GM12878 (cell line): ENCODE data around the gene IQGAP2. TPM values are rescaled to one million over a fixed set of nuclear protein-coding genes. Genes with fewer than 3 reads are reported as not detected.

ENCODE experiments used
- ATAC-seq: fragments of 200-7000 bp; cut with Tn5 transposase; 3 replicates; pipeline ENCODE4 v1.9.1; 2020; ENCODE audit warnings: mild to moderate bottlenecking, moderate library complexity
- BruUV-seq: library from RNA; stranded (reverse); fragments of 400-500 nt; replicated peaks from 2 replicates; lab custom pipeline; 2021; lab: Mats Ljungman, UMichigan
- CTCF ChIA-PET: fragments of 300-600 bp; sonication (Branson Sonifier 250); formaldehyde crosslinking; extraction: SDS; loops from one replicate; lab custom pipeline; 2021; ENCODE audit warnings: inconsistent platforms; lab: Yijun Ruan, JAX
- POLR2A ChIA-PET: fragments of 350-600 bp; formaldehyde crosslinking; extraction: SDS; loops from one replicate; lab custom pipeline; 2021; ENCODE audit warnings: inconsistent platforms; lab: Charles Lee
- RAD21 ChIA-PET: fragments of 300-600 bp; sonication (Branson Sonifier 250); formaldehyde crosslinking; loops from one replicate; lab custom pipeline; 2023; ENCODE audit warnings: antibody characterized with exemption; ENCODE audit not compliant: unreplicated experiment; lab: Charles Lee
- SMC1A ChIA-PET: fragments of 300-600 bp; sonication (Branson Sonifier 250); formaldehyde crosslinking; loops from one replicate; lab custom pipeline; 2023; ENCODE audit not compliant: unreplicated experiment, uncharacterized antibody; lab: Charles Lee
- DNase-seq: peaks from one replicate; pipeline ENCODE4 v3.0.0-alpha.2; 2011; ENCODE audit warnings: low read depth, low spot score
- FAIRE-seq: peaks from 3 replicates; lab custom pipeline; 2011; peaks lifted over from hg19 to GRCh38; lab: Jason Lieb, UNC
- H2AFZ ChIP-seq: 2 replicates; pipeline ENCODE4 v1.6.0; 2011; ENCODE audit warnings: low read depth, low read length, control low read depth; ENCODE audit not compliant: control insufficient read depth
- H3K27ac ChIP-seq: 2 replicates; pipeline ENCODE4 v1.5.1; 2011; ENCODE audit warnings: control low read depth; ENCODE audit not compliant: control insufficient read depth, insufficient read depth
- H3K27me3 ChIP-seq, 2 experiments: replicated peaks in 1 of 2; 2 replicates each; pipeline versions ENCODE4 v1.6.0 to v1.6.1; 2011; ENCODE audit warnings: low read length in 1 of 2; ENCODE audit not compliant: control insufficient read depth in 2 of 2, insufficient read depth in 2 of 2
- H3K36me3 ChIP-seq, 2 experiments: 2 replicates each; pipeline ENCODE4 v1.5.1; 2011; ENCODE audit warnings: low read length in 1 of 2; ENCODE audit not compliant: control insufficient read depth in 2 of 2, insufficient read depth in 2 of 2
- H3K4me1 ChIP-seq: 2 replicates; pipeline ENCODE4 v1.6.1; 2011; ENCODE audit warnings: mild to moderate bottlenecking, low read length, moderate library complexity, mixed read lengths; ENCODE audit not compliant: control insufficient read depth, insufficient read depth
- H3K4me2 ChIP-seq: 2 replicates; pipeline ENCODE4 v1.6.0; 2011; ENCODE audit warnings: control low read depth; ENCODE audit not compliant: control insufficient read depth, insufficient read depth
- H3K4me3 ChIP-seq: fragments of 200-600 bp; sonication (generic); 2 replicates; pipeline ENCODE4 v1.5.1; 2016
- H3K79me2 ChIP-seq: 2 replicates; pipeline ENCODE4 v1.6.0; 2011; ENCODE audit warnings: low read length; ENCODE audit not compliant: control insufficient read depth, insufficient read depth
- H3K9ac ChIP-seq: 2 replicates; pipeline ENCODE4 v1.8.0; 2011; ENCODE audit warnings: low read length, control low read depth, mixed read lengths; ENCODE audit not compliant: control insufficient read depth, insufficient read depth
- H3K9me3 ChIP-seq: replicated peaks from 3 replicates; pipeline ENCODE4 v1.5.1; 2011; ENCODE audit warnings: mild to moderate bottlenecking, low read length; ENCODE audit not compliant: control insufficient read depth, insufficient read depth
- H4K20me1 ChIP-seq: 2 replicates; pipeline ENCODE4 v1.6.0; 2011; ENCODE audit not compliant: control insufficient read depth, insufficient read depth
- ASH2L ChIP-seq: fragments of 300-600, 200-600 bp; sonication (generic); IDR thresholded peaks from 2 replicates; pipeline ENCODE4 v1.6.1; 2017; ENCODE audit warnings: low read depth, mild to moderate bottlenecking, borderline replicate concordance
- BCL11A ChIP-seq: IDR thresholded peaks from 2 replicates; pipeline ENCODE4 v1.6.1; 2011; ENCODE audit warnings: low read depth, low read length
- CBX5 ChIP-seq: sonication (generic); IDR thresholded peaks from 2 replicates; pipeline ENCODE4 v1.6.1; 2016; ENCODE audit warnings: low read depth, moderate library complexity, mild to moderate bottlenecking, inconsistent platforms
- CEBPB ChIP-seq, 2 experiments: fragments of 150-350 bp in 1 of 2; IDR thresholded peaks; 2 replicates each; pipeline ENCODE4 v1.6.1; 2012 to 2014; ENCODE audit warnings: low read depth in 2 of 2, low read length in 2 of 2, borderline replicate concordance in 1 of 2, inconsistent platforms in 1 of 2
- CEBPZ ChIP-seq: fragments of 150-350 bp; IDR thresholded peaks from 2 replicates; pipeline ENCODE4 v1.6.1; 2016; ENCODE audit warnings: low read depth, low read length
- CHD2 ChIP-seq: IDR thresholded peaks from 2 replicates; pipeline ENCODE4 v1.6.1; 2011; ENCODE audit warnings: low read depth, low read length, improper control_type of control experiment, borderline replicate concordance
- ESRRA ChIP-seq: IDR thresholded peaks from 2 replicates; pipeline ENCODE4 v1.6.1; 2012; ENCODE audit warnings: mild to moderate bottlenecking, low read length, improper control_type of control experiment
- IKZF2 ChIP-seq, 2 experiments: fragments of 450-650 bp; IDR thresholded peaks; 2 replicates each; pipeline ENCODE4 v1.6.1; 2017; ENCODE audit warnings: mild to moderate bottlenecking in 2 of 2, moderate library complexity in 2 of 2
- MEF2B ChIP-seq: fragments of 450-650 bp; IDR thresholded peaks from 2 replicates; pipeline ENCODE4 v1.6.1; 2018; ENCODE audit warnings: mild to moderate bottlenecking, moderate library complexity; ENCODE audit not compliant: partially characterized antibody, poor library complexity, severe bottlenecking
- MTA2 ChIP-seq: fragments of 450-650 bp; IDR thresholded peaks from 2 replicates; pipeline ENCODE4 v1.6.1; 2016; ENCODE audit warnings: low read depth, mild to moderate bottlenecking, moderate library complexity
- NR2C1 ChIP-seq: fragments of 450-650 bp; IDR thresholded peaks from 2 replicates; pipeline ENCODE4 v1.6.1; 2017; ENCODE audit warnings: antibody characterized with exemption, mild to moderate bottlenecking, moderate library complexity
- NR2F1 ChIP-seq: fragments of 450-650 bp; conservative IDR thresholded peaks from 2 replicates; pipeline ENCODE4 v1.6.1; 2017; ENCODE audit warnings: mild to moderate bottlenecking
- POLR2AphosphoS5 ChIP-seq: IDR thresholded peaks from 2 replicates; pipeline ENCODE4 v1.6.1; 2011; ENCODE audit warnings: mild to moderate bottlenecking, low read length, inconsistent platforms
- RBBP5 ChIP-seq: fragments of 200-600 bp; sonication (generic); conservative IDR thresholded peaks from 2 replicates; pipeline ENCODE4 v1.6.1; 2016
- SMAD1 ChIP-seq: fragments of 450-650 bp; IDR thresholded peaks from 2 replicates; pipeline ENCODE4 v1.6.1; 2018; ENCODE audit warnings: mild to moderate bottlenecking, low read depth; ENCODE audit not compliant: partially characterized antibody
- SMARCA5 ChIP-seq: fragments of 450-650 bp; IDR thresholded peaks from 2 replicates; pipeline ENCODE4 v1.6.1; 2017; ENCODE audit warnings: mild to moderate bottlenecking
- SUPT20H ChIP-seq: IDR thresholded peaks from 2 replicates; pipeline ENCODE4 v1.6.1; 2011; ENCODE audit warnings: low read depth, mild to moderate bottlenecking, low read length, moderate library complexity, borderline replicate concordance; ENCODE audit not compliant: control insufficient read depth
- ZBTB11 ChIP-seq: fragments of 450-650 bp; formaldehyde crosslinking; IDR thresholded peaks from 2 replicates; pipeline ENCODE4 v1.5.0; 2022; ENCODE audit warnings: mild to moderate bottlenecking, missing genetic modification characterization
- ZNF207 ChIP-seq: fragments of 450-650 bp; IDR thresholded peaks from 2 replicates; pipeline ENCODE4 v1.6.1; 2014; ENCODE audit warnings: antibody characterized with exemption, mild to moderate bottlenecking, borderline replicate concordance
- WGBS: methylation state at CpG from one replicate; pipeline ENCODE4 v1.1.6; 2016; ENCODE audit warnings: low lambda C conversion rate; ENCODE audit not compliant: insufficient replicate concordance, insufficient coverage; ENCODE audit errors: missing lambda C conversion rate; 5-methylcytosine and 5-hydroxymethylcytosine counted together
- in situ Hi-C: fragments of 300-500 bp; cut with MboI; formaldehyde crosslinking; loops from 9 replicates; pipeline ENCODE4 v1.14.3; 2018; ENCODE audit warnings: mixed read lengths
- intact Hi-C: fragments of 100-400 bp; cut with micrococcal nuclease; formaldehyde crosslinking; loops from one replicate; pipeline ENCODE4 v1.14.2; 2022; ENCODE audit not compliant: unreplicated experiment
- polyA plus RNA-seq, 11 experiments: library from polyadenylated mRNA; depleted of rRNA in 4 of 11; unstranded in 6 of 11; stranded (reverse) in 5 of 11; fragments of >200 nt; fragmentation: Nextera tagmentation in 4 of 11; fragmentation: Illumina TruSeq in 1 of 11; extraction: Ambion mirVana in 4 of 11; extraction: Trizol in 1 of 11; gene quantifications; 1 replicate in 1 of 11; 2 replicates in 10 of 11; pipeline versions ENCODE4 v1.2.1 to v1.2.3, GENCODE V29; 2011 to 2016; ENCODE audit warnings: inconsistent platforms in 2 of 11, missing spikeins in 2 of 11, low read depth in 1 of 11
- total RNA-seq, 4 experiments: library from RNA; depleted of rRNA in 3 of 4; stranded (reverse); fragments of >200 nt in 3 of 4; fragmentation: Illumina TruSeq in 1 of 4; extraction: Trizol in 1 of 4; gene quantifications; 2 replicates each; pipeline versions ENCODE4 v1.2.1 to v1.2.3, GENCODE V29; 2013 to 2021

Gene IQGAP2
- total and polyA plus RNA-seq, 10 of the 15 experiments (the other 5 are each of a cell fraction or from before 2014, with no cell fraction given), result 14.5 to 41.4 (median 21.8) TPM

- TF ChIP-seq SMARCA5 (no peak), CEBPZ (no peak)
These were observed 259.4 kb downstream of the IQGAP2 start (continued) for GRCh38 chr5:76662521-76662920.

- no peak for DNase-seq
- no TSS peak for BruUV-seq
- in situ Hi-C loops (no loop called here), intact Hi-C loops (loop anchor here (10.0 kb wide), 1 partner anchor 1299 kb away; no protein-coding TSS in a partner anchor)
- no peaks in the 10 kb centered on the region for H3K4me1 ChIP-seq
- no peak overlapping the region for H3K9ac ChIP-seq
- POLR2A ChIA-PET, result no interaction called here
- H3K9me3 ChIP-seq, result no peaks in the 10 kb centered on the region
- WGBS, result 82% methylated on average over 3 of the region's 3 CpGs
- no peak overlapping the region for H3K27ac ChIP-seq
- H3K27me3 ChIP-seq, result no peaks in the 10 kb centered on the region
- SMC1A ChIA-PET, result interaction anchor here (0.6 to 1.5 kb wide), 2 partner anchors 39 to 111 kb away, joined by 3 to 4 read pairs; no protein-coding TSS in a partner anchor
- no peak overlapping the region for H3K4me2 ChIP-seq
- CTCF ChIA-PET, result interaction anchor here (0.6 kb wide), 1 partner anchor 10 kb away, joined by 3 read pairs; no protein-coding TSS in a partner anchor
- no peak overlapping the region for H2AFZ ChIP-seq
- no peak overlapping the region for H3K4me3 ChIP-seq
- ATAC-seq, result no peak
- H3K79me2 ChIP-seq, result no peaks in the 10 kb centered on the region
- FAIRE-seq, result no peak
- H3K36me3 ChIP-seq, result peaks cover 0 to 2% of the 10 kb centered on the region in 2 experiments; a peak in 1 of 4 replicates
- RAD21 ChIA-PET, result no interaction called here
- no peaks in the 10 kb centered on the region for H4K20me1 ChIP-seq
- no peak for TF ChIP-seq POLR2AphosphoS5
- TF ChIP-seq SUPT20H, result no peak
- TF ChIP-seq ASH2L, result no peak
- no peak for TF ChIP-seq ZBTB11 (CRISPR knock-in tag)
- TF ChIP-seq MEF2B, result no peak
- TF ChIP-seq CEBPB (IDR thresholded peaks at IDR 0.05; ENCODE audit: borderline replicate concordance in 1 of 2, low read depth in 2 of 2, low read length in 2 of 2), result no peak
- no peak for TF ChIP-seq CBX5
- TF ChIP-seq CHD2, result no peak
- TF ChIP-seq SMAD1, result no peak
- no peak for TF ChIP-seq NR2C1
- TF ChIP-seq IKZF2 (IDR thresholded peaks at IDR 0.05), result no peak
- TF ChIP-seq NR2F1, result no peak
- TF ChIP-seq MTA2, result no peak
- no peak for TF ChIP-seq ZNF207
- no peak for TF ChIP-seq RBBP5
- no peak for TF ChIP-seq BCL11A
- TF ChIP-seq ESRRA, result no peak
These were observed 260.5 kb downstream of the IQGAP2 start for GRCh38 chr5:76663573-76663972.
